HUES48 (cell line): ENCODE results near the gene MT1A.

Experiments used
- H3K27ac ChIP-seq: one replicate; pipeline ENCODE4 v1.7.0; 2013; ENCODE audit warnings: low read depth, low read length, inconsistent platforms
- H3K27me3 ChIP-seq: 2 replicates; pipeline ENCODE4 v1.6.1; 2013; ENCODE audit warnings: mild to moderate bottlenecking, low read length; ENCODE audit not compliant: control insufficient read depth, insufficient read depth
- H3K36me3 ChIP-seq: 2 replicates; pipeline ENCODE4 v1.6.1; 2013; ENCODE audit warnings: low read length; ENCODE audit not compliant: control insufficient read depth, insufficient read depth
- H3K4me1 ChIP-seq: 2 replicates; pipeline ENCODE4 v1.6.1; 2013; ENCODE audit warnings: mild to moderate bottlenecking, low read length; ENCODE audit not compliant: control insufficient read depth, insufficient read depth
- H3K4me3 ChIP-seq: 2 replicates; pipeline ENCODE4 v1.5.1; 2013; ENCODE audit warnings: mild to moderate bottlenecking, low read depth, low read length
- H3K9ac ChIP-seq: 2 replicates; pipeline ENCODE4 v1.6.1; 2013; ENCODE audit warnings: mild to moderate bottlenecking, low read depth, low read length, moderate library complexity
- H3K9me3 ChIP-seq: 2 replicates; pipeline ENCODE4 v1.6.1; 2013; ENCODE audit warnings: low read length; ENCODE audit not compliant: control insufficient read depth, insufficient read depth

The MT1A gene

GRCh38 chr16:56684256-56684925 is 45.9 kb downstream of the MT1A start:
- H3K4me3 ChIP-seq, result no peak overlapping the region
- H3K4me1 ChIP-seq, result peaks cover 15% of the 10 kb centered on the region
- H3K27ac ChIP-seq, result no peak overlapping the region
- H3K27me3 ChIP-seq, result peaks cover 45% of the 10 kb centered on the region
- no peaks in the 10 kb centered on the region for H3K9me3 ChIP-seq
- no peak overlapping the region for H3K9ac ChIP-seq
- no peaks in the 10 kb centered on the region for H3K36me3 ChIP-seq

GRCh38 chr16:56684926-56685590 is 46.6 kb downstream of the MT1A start:
- Histone ChIP-seq H3K36me3 (no peaks in the 10 kb centered on the region), H3K4me3 (no peak overlapping the region), H3K27ac (no peak overlapping the region), H3K4me1 (peaks cover 15% of the 10 kb centered on the region), H3K9me3 (no peaks in the 10 kb centered on the region), H3K27me3 (peaks cover 38% of the 10 kb centered on the region), H3K9ac (no peak overlapping the region)

GRCh38 chr16:56686758-56687157 is 48.3 kb downstream of the MT1A start:
- Histone ChIP-seq H3K4me1 (peaks cover 12% of the 10 kb centered on the region), H3K27me3 (peaks cover 21% of the 10 kb centered on the region), H3K9ac (no peak overlapping the region), H3K4me3 (no peak overlapping the region), H3K36me3 (no peaks in the 10 kb centered on the region), H3K27ac (no peak overlapping the region), H3K9me3 (no peaks in the 10 kb centered on the region)

GRCh38 chr16:56688762-56689161 is 50.3 kb downstream of the MT1A start:
- Histone ChIP-seq H3K27ac (no peak overlapping the region), H3K9me3 (no peaks in the 10 kb centered on the region), H3K36me3 (no peaks in the 10 kb centered on the region), H3K4me3 (no peak overlapping the region), H3K27me3 (peaks cover 1% of the 10 kb centered on the region), H3K4me1 (no peaks in the 10 kb centered on the region), H3K9ac (no peak overlapping the region)

GRCh38 chr16:56689171-56689570 is 50.7 kb downstream of the MT1A start:
- Histone ChIP-seq H3K9me3 (no peaks in the 10 kb centered on the region), H3K4me1 (no peaks in the 10 kb centered on the region), H3K27me3 (no peaks in the 10 kb centered on the region; the same call in 1 of the 2 replicates), H3K4me3 (no peak overlapping the region), H3K27ac (no peak overlapping the region), H3K9ac (no peak overlapping the region), H3K36me3 (no peaks in the 10 kb centered on the region)
